ENCODE data around the gene AP1B1.

The AP1B1 gene

DNA sequence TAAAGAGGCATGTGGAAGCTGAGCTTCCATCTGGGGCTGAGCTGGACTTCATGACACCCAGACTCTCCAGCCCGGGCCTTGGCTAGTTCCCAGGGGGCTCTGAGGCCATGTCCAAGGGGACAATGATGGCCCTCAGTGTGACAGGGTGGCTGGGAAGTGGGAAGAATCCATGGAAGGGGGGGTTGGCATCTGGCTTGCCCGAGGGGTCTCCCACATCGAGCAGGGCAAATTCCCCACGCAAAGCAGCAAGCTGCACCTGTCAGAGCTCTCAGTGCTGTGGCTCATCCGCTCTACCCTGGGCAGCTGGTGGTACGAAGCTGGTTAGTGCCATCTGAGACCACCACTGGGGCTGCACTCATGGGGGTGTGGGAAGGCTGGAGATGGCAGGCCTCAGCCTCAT, 9.4 kb upstream of the AP1B1 start:
- H3K27me3 Mint-ChIP-seq: peaks cover 3% of the 10 kb centered on the region
- no peaks in the 10 kb centered on the region for H3K36me3 Mint-ChIP-seq
- no peaks in the 10 kb centered on the region for H3K9me3 Mint-ChIP-seq (ENCODE audit: low read depth)
- H3K4me1 Mint-ChIP-seq (ENCODE audit: low read depth): peaks cover 9% of the 10 kb centered on the region
- H3K27ac Mint-ChIP-seq: no peak overlapping the region
- no peak overlapping the region for H3K4me3 Mint-ChIP-seq

- Mint-ChIP-seq H3K27me3 (no peaks in the 10 kb centered on the region), H3K9me3 (ENCODE audit: low read depth) (no peaks in the 10 kb centered on the region), H3K4me3 (no peak overlapping the region), H3K27ac (no peak overlapping the region), H3K36me3 (no peaks in the 10 kb centered on the region), H3K4me1 (ENCODE audit: low read depth) (peaks cover 9% of the 10 kb centered on the region)
These were observed 7.8 kb upstream of the AP1B1 start for GRCh38 chr22:29396126-29396525.

DNA sequence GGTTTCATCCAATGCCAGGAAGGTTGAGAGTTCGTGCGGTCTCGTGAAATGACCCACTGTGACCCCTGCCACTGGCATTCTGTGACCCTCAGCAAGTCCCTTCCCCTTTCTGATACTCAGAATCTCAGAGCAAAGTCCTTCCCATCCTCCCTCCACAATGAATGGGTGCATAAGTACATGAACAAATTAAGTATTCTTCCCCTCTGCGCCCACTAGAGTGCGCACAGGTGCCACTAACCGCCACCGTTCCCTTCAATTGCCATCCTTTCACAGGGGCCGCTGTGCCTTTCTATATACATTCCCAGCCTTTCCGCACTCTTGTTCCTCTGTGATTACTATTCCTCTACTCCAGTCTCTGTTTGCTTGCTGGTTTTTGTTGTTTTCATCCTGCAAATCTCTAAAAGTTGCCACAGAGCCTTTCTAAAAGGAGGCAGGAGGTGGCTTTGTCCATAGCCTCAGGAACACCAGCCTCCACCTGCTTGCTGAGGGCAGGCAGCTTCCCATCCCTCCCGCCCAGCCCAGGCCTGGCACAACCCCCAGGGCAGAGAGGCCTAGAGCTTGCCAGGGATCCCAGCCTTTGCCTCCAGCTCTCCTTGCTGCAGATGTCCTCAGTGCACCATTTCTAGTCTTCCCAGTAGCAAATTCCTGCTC, 6.7 kb upstream of the AP1B1 start:
- Mint-ChIP-seq H3K9me3 (ENCODE audit: low read depth) (no peaks in the 10 kb centered on the region), H3K4me3 (no peak overlapping the region), H3K27me3 (no peaks in the 10 kb centered on the region), H3K4me1 (ENCODE audit: low read depth) (peaks cover 9% of the 10 kb centered on the region), H3K27ac (no peak overlapping the region), H3K36me3 (no peaks in the 10 kb centered on the region)

DNA sequence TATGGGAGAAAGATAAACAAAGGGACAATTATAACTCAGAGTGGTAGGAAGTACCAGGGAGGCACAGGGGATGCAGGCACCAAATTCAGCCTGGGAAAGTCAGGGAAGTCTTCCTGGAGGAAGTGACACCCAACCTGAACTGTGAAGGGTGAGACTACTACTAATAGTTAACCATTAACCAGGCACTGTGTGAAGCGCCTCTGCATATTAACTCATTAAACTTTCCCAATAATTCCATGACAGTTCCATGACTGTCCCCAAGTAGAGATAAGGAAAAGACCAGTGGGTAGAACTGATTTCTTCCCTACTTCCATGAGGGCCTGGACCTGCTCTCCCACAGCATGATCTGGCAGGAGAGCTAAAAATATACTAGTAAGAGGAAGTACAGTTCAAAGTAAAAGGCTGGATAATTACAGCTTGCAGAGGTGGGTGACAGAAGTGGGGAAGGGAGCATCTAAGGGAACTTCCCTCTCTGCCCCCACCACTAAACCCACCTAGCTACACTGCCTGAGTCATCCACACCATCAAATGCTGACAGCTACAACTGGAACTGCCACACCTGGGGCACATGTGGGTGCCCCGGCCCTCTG, 4.7 kb upstream of the AP1B1 start:
- H3K4me1 Mint-ChIP-seq (ENCODE audit: low read depth): peaks cover 12% of the 10 kb centered on the region
- H3K4me3 Mint-ChIP-seq: no peak overlapping the region
- H3K36me3 Mint-ChIP-seq: no peaks in the 10 kb centered on the region
- H3K9me3 Mint-ChIP-seq (ENCODE audit: low read depth): no peaks in the 10 kb centered on the region
- H3K27me3 Mint-ChIP-seq: no peaks in the 10 kb centered on the region
- no peak overlapping the region for H3K27ac Mint-ChIP-seq

- Mint-ChIP-seq H3K27ac (no peak overlapping the region), H3K27me3 (no peaks in the 10 kb centered on the region), H3K4me1 (ENCODE audit: low read depth) (peaks cover 26% of the 10 kb centered on the region), H3K36me3 (no peaks in the 10 kb centered on the region), H3K9me3 (ENCODE audit: low read depth) (no peaks in the 10 kb centered on the region), H3K4me3 (no peak overlapping the region)
These were observed 3.2 kb upstream of the AP1B1 start for GRCh38 chr22:29391546-29391945.

- H3K27me3 Mint-ChIP-seq: no peaks in the 10 kb centered on the region
- H3K4me3 Mint-ChIP-seq: no peak overlapping the region
- H3K27ac Mint-ChIP-seq: no peak overlapping the region
- H3K36me3 Mint-ChIP-seq: no peaks in the 10 kb centered on the region
- peaks cover 34% of the 10 kb centered on the region for H3K4me1 Mint-ChIP-seq (ENCODE audit: low read depth)
- no peaks in the 10 kb centered on the region for H3K9me3 Mint-ChIP-seq (ENCODE audit: low read depth)
These were observed 1.9 kb upstream of the AP1B1 start for GRCh38 chr22:29390270-29390669.

DNA sequence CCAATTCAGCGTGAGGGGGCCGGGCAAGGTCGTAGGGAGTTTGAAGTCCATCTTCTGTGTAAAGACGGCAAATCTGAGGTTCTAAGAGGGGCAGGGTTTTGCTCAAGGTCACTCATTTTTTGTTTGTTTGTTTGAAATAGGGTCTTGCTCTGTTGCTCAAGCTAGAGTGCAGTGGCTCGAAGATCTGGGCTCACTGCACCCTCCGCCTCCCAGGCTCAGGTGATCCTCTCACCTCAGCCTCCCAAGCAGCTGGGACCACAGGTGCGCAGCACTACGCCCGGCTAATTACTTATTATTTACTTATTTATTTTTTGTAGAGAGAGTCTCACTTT, 355 bp upstream of the AP1B1 start:
- H3K27me3 Mint-ChIP-seq: no peaks in the 10 kb centered on the region
- H3K36me3 Mint-ChIP-seq: no peaks in the 10 kb centered on the region
- H3K9me3 Mint-ChIP-seq (ENCODE audit: low read depth): no peaks in the 10 kb centered on the region
- peaks cover 37% of the 10 kb centered on the region for H3K4me1 Mint-ChIP-seq (ENCODE audit: low read depth)
- H3K4me3 Mint-ChIP-seq: peak overlapping the region; percentile 95
- peak overlapping the region; percentile 87 for H3K27ac Mint-ChIP-seq

DNA sequence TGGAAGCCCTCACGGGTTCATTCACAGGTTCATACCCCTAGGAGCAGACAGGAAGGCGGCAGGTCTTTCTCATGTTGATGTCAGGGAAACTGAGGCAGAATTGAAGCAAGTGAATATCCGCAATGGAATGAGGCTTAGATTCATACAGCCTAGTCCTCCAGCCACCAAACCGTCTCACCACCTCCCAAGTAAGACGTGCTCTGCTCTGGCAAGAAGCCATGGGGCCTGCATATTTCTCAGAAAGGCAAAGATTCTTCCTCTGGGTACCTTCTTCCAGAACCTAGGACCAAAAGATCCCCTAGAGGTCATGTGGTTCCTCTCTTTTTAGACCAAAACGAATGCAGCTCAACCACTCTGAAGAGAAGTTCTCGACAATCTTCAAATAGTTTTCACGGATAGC, 1.7 kb downstream of the AP1B1 start:
- H3K4me1 Mint-ChIP-seq (ENCODE audit: low read depth): peaks cover 50% of the 10 kb centered on the region

DNA sequence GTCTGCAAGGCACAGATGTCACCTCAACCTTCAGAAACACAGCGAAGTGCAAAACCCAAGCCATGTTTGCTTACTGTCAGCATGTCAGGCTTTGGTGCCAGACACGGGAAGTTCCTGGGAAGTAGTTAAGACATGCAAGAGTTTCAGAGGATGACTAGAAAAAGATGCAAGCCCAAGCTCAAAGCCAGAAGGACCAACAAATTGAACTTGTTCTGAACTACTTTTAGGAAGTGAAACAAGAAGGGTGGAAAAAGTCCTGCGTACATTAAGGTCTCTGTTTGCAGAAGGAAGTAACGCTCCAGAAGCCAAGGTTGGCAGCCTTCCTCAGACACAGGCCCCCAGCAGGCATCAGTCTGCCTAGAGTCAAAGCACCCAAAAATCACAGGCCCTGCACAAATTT, 2.6 kb downstream of the AP1B1 start:
- H3K4me3 Mint-ChIP-seq: peak overlapping the region; percentile 95
- H3K27me3 Mint-ChIP-seq: no peaks in the 10 kb centered on the region
- H3K9me3 Mint-ChIP-seq (ENCODE audit: low read depth): no peaks in the 10 kb centered on the region
- peak overlapping the region; percentile 72 for H3K27ac Mint-ChIP-seq
- H3K4me1 Mint-ChIP-seq (ENCODE audit: low read depth): peaks cover 52% of the 10 kb centered on the region
- H3K36me3 Mint-ChIP-seq: no peaks in the 10 kb centered on the region

More for the DNA sequence above, 1.7 kb downstream of the AP1B1 start:
- no peaks in the 10 kb centered on the region for H3K9me3 Mint-ChIP-seq (ENCODE audit: low read depth)
- no peaks in the 10 kb centered on the region for H3K27me3 Mint-ChIP-seq
- no peaks in the 10 kb centered on the region for H3K36me3 Mint-ChIP-seq
- peak overlapping the region; percentile 95 for H3K4me3 Mint-ChIP-seq
- H3K27ac Mint-ChIP-seq: peak overlapping the region; percentile 68

- Mint-ChIP-seq H3K4me1 (ENCODE audit: low read depth) (peaks cover 58% of the 10 kb centered on the region), H3K4me3 (peak overlapping the region; percentile 95)
These were observed 3.1 kb downstream of the AP1B1 start for GRCh38 chr22:29385151-29385704.

GRCh38 chr22:29383740-29384139, 4.6 kb downstream of the AP1B1 start:
- no peaks in the 10 kb centered on the region for H3K36me3 Mint-ChIP-seq
- H3K4me3 Mint-ChIP-seq: no peak overlapping the region
- H3K27ac Mint-ChIP-seq: no peak overlapping the region
- peaks cover 60% of the 10 kb centered on the region for H3K4me1 Mint-ChIP-seq (ENCODE audit: low read depth)
- no peaks in the 10 kb centered on the region for H3K9me3 Mint-ChIP-seq (ENCODE audit: low read depth)
- no peaks in the 10 kb centered on the region for H3K27me3 Mint-ChIP-seq

More at GRCh38 chr22:29385151-29385704, 3.1 kb downstream of the AP1B1 start:
- no peaks in the 10 kb centered on the region for H3K27me3 Mint-ChIP-seq
- peak overlapping the region; percentile 2 for H3K27ac Mint-ChIP-seq
- no peaks in the 10 kb centered on the region for H3K9me3 Mint-ChIP-seq (ENCODE audit: low read depth)
- no peaks in the 10 kb centered on the region for H3K36me3 Mint-ChIP-seq

GRCh38 chr22:29382580-29383302, 5.6 kb downstream of the AP1B1 start:
- no peak overlapping the region for H3K4me3 Mint-ChIP-seq
- H3K9me3 Mint-ChIP-seq (ENCODE audit: low read depth): no peaks in the 10 kb centered on the region
- peak overlapping the region; percentile 61 for H3K27ac Mint-ChIP-seq
- H3K27me3 Mint-ChIP-seq: no peaks in the 10 kb centered on the region
- H3K36me3 Mint-ChIP-seq: no peaks in the 10 kb centered on the region
- peaks cover 56% of the 10 kb centered on the region for H3K4me1 Mint-ChIP-seq (ENCODE audit: low read depth)

GRCh38 chr22:29380856-29381255, 7.5 kb downstream of the AP1B1 start:
- H3K27me3 Mint-ChIP-seq: no peaks in the 10 kb centered on the region
- no peak overlapping the region for H3K4me3 Mint-ChIP-seq
- peak overlapping the region; percentile 17 for H3K27ac Mint-ChIP-seq
- peaks cover 6% of the 10 kb centered on the region for H3K36me3 Mint-ChIP-seq
- peaks cover 47% of the 10 kb centered on the region for H3K4me1 Mint-ChIP-seq (ENCODE audit: low read depth)
- no peaks in the 10 kb centered on the region for H3K9me3 Mint-ChIP-seq (ENCODE audit: low read depth)

GRCh38 chr22:29380032-29380781, 8.2 kb downstream of the AP1B1 start:
- Mint-ChIP-seq H3K4me3 (no peak overlapping the region), H3K27ac (peak overlapping the region; percentile 30), H3K4me1 (ENCODE audit: low read depth) (peaks cover 48% of the 10 kb centered on the region), H3K27me3 (no peaks in the 10 kb centered on the region), H3K36me3 (peaks cover 9% of the 10 kb centered on the region), H3K9me3 (ENCODE audit: low read depth) (no peaks in the 10 kb centered on the region)

DNA sequence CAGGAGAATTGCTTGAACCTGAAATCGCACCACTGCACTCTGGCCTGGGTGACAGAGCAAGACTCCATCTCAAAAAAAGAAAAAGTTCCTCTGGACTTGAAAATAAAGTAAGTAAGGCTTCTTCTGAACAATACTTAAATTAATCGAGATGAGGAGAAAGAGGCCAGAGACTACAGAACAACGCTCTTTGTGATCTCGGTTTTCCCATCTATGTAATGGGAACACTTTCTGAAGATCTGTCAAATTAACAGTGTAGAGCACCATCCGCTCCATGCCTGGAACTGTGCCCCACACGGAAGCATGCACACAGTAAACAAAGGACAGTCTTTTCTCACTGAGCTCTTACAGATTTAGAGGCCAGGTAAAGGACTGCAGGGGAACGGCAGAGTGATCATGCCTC, 9.1 kb downstream of the AP1B1 start:
- no peaks in the 10 kb centered on the region for H3K27me3 Mint-ChIP-seq
- H3K36me3 Mint-ChIP-seq: peaks cover 10% of the 10 kb centered on the region
- no peaks in the 10 kb centered on the region for H3K9me3 Mint-ChIP-seq (ENCODE audit: low read depth)
- peaks cover 49% of the 10 kb centered on the region for H3K4me1 Mint-ChIP-seq (ENCODE audit: low read depth)
- peak overlapping the region; percentile 24 for H3K27ac Mint-ChIP-seq
- no peak overlapping the region for H3K4me3 Mint-ChIP-seq
